NCI-H345 treated with DMSO at 0.1 percent for 48 hours (cell line): ENCODE data around the gene OLIG2.

Source experiments
- DNase-seq: peaks from one replicate; lab custom pipeline; 2025; ENCODE audit not compliant: unreplicated experiment; lab: John Stamatoyannopoulos, UW

The OLIG2 gene

DNA sequence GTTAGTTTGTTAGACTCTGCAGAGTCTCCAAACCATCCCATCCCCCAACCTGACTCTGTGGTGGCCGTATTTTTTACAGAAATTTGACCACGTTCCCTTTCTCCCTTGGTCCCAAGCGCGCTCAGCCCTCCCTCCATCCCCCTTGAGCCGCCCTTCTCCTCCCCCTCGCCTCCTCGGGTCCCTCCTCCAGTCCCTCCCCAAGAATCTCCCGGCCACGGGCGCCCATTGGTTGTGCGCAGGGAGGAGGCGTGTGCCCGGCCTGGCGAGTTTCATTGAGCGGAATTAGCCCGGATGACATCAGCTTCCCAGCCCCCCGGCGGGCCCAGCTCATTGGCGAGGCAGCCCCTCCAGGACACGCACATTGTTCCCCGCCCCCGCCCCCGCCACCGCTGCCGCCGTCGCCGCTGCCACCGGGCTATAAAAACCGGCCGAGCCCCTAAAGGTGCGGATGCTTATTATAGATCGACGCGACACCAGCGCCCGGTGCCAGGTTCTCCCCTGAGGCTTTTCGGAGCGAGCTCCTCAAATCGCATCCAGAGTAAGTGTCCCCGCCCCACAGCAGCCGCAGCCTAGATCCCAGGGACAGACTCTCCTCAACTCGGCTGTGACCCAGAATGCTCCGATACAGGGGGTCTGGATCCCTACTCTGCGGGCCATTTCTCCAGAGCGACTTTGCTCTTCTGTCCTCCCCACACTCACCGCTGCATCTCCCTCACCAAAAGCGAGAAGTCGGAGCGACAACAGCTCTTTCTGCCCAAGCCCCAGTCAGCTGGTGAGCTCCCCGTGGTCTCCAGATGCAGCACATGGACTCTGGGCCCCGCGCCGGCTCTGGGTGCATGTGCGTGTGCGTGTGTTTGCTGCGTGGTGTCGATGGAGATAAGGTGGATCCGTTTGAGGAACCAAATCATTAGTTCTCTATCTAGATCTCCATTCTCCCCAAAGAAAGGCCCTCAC, at the start of gene OLIG2:
TSS of gene OLIG2 (plus strand) at position 447 of the 954 bp plus-strand sequence. CDS start 928 bp downstream, outside the sequence.
- DNase-seq: peak; percentile 61

- no peak for DNase-seq
Observed at GRCh38 chr21:32976791-32977190, 48.9 kb upstream of the OLIG2 start.

- no peak for DNase-seq
Observed at GRCh38 chr21:32977216-32977615, 48.5 kb upstream of the OLIG2 start.

- DNase-seq: no peak
Observed at GRCh38 chr21:32978331-32979270, 47.1 kb upstream of the OLIG2 start.

DNA sequence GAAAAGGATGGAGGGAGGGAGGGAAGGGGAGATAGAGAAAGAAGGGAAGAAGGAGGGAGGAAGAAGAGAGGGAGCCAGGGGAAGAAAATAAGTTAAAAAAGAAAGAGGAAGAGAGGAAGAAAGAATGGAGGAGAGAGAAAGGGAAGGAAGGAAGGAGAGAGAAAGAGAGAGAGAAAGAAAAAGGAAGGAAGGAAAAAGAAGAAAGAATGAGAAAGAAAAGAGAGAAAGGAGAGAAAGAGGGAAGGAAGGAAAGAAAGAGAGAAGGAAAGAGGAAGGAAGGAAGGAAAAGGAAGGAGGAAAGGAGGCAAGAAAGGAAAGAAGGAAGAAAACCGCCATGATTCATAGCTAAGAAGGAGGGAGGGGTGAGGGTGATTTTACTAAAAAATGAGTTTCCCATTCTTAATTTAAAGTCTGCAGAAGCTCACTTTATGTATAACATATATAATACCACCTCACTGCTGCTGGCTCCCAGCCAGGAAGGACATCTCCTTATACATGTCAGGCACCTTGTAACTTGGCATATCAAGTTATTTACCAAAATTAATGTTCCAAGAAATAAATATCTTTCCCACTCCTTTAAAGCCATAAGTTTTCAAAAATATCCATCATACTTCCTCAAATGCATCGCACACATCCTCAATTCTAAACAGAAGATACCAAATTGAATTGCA, 46.0 kb upstream of the OLIG2 start:
- DNase-seq: no peak

DNA sequence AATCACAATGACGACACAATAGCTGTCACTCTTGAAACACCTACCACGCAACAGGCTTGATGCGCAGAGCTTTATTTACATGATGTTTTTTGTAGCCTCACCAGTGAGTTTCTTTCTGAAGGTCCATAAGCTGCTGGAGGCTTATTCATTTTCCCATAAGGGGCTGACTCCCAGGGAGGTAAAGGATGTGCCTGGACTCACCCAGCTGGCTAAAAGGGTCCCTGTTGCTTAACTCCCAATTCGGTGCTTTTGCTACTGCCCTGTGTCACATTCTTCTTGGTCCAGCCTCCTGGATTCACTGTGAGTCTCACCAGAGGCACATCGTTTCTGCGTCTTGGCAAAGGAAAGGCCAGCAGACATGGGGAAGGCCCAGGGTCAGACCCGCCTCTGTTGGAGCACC, 44.6 kb upstream of the OLIG2 start:
- DNase-seq: no peak

GRCh38 chr21:32990666-32991065, 35.1 kb upstream of the OLIG2 start:
- DNase-seq: no peak

DNA sequence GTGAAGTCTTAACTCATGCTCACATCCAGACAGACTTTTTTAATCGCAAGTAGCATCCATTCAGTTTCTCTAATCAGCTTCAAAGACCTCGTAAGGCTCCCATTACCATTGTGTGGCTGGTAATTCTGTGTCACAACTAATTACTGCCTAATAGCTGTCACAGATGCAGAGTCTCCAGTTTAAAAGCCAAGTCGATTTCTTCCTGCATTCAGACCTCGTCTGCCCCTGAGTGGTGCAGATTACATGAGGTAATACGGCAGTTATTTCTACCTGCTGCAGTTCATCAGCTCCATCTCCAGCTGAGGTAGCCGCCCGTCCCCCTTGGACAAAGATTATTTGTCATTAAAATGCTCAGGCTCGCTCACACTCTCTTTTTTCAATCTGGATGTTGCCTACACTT, 34.4 kb upstream of the OLIG2 start:
- DNase-seq: no peak

DNA sequence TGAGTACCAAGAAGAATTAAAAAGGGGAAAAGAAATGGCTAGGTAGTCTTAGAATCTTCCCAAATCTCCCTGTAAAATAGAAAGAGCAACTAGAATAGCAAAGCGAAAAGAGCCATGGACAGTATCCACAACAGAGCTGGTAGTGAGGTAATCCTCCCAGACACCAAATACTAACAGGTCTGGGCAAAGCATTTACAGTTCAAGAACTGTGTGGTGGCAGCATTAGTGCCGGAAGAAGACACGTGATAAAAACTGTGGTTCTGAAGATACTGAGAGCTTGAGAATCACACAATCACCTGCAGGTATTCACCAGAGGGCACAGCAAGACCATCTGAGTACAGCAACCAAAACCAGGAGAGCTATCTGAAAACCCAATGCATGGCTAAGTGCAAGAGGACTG, 31.8 kb upstream of the OLIG2 start:
- DNase-seq: no peak

DNA sequence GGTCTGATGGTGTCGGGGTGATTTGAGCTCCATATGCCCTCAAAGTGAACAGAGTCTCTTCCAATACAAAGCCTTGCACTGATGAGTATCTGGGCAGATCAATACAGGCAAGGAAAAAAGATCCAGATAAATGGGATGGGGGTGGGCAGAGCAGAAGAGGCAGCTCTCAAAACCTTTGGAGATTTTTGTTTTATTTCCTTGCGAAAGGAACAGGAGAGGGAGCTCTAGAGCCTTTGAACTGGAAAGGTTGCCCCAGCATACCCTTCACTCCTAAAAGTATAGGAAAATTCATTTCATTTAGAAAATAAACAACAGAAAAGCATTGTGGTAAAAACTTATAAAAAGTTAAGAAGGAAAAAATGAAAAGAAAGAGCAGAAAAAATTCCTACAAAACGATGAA, 31.4 kb upstream of the OLIG2 start:
- peak; percentile 13 for DNase-seq

DNA sequence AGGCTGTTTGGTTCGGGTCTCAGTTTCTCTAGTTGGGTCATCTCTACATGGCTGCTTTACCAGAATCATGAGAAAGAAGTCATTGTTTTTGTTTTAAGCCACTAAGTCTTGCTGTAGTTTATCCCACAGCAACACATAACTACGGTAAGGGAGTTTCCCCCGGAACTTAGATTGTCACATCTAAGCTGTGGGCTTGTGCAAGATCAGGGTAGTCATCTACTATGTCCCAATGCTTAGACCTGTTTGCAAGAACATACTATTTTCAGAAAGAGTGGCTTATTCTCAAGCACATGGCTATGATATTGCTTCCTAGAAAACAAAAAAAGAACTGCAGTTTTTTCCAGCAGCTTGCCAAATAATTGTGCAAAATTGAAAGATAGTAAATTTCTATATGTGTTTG, 18.0 kb upstream of the OLIG2 start:
- DNase-seq: no peak

DNA sequence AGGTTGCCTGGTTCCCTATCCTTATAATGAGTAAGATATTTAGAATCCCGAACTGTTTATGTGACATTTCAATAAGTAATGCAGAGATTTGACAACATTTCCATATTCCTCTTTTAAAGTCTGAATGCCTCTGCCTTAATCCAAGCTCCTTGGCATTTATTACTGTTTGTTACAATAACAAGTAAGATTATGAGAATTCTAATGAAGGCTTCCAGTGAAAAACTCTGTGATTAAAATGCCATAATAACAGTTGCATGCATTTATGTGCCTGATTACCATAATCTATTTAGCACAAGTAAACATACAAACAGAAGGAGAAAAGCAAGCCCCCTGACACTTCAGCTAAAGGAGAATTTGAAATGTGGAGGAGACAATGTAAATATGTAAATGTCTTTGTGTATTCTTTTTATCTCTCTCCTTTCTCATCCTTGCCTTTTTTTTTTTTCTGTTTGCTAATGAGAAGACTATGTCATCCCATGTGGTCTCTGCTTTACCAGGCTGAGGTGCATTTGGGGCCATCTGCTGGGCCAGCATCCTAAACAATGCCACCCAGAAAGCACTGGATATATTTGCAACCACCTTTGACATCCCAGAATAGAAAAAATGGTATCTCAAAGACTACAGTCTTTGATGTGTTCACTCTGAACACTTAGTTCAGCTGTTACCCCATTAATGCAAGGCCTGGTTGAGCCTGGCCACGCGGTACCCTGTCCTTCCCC, 17.2 kb upstream of the OLIG2 start:
- DNase-seq: no peak

- no peak for DNase-seq
Observed at GRCh38 chr21:33010931-33011330, 14.8 kb upstream of the OLIG2 start.

GRCh38 chr21:33011462-33011861, 14.3 kb upstream of the OLIG2 start:
- DNase-seq: no peak

GRCh38 chr21:33013626-33014025, 12.1 kb upstream of the OLIG2 start:
- no peak for DNase-seq

GRCh38 chr21:33014331-33014730, 11.4 kb upstream of the OLIG2 start:
- DNase-seq: no peak

GRCh38 chr21:33015096-33015495, 10.6 kb upstream of the OLIG2 start:
- no peak for DNase-seq

GRCh38 chr21:33015756-33016155, 10.0 kb upstream of the OLIG2 start:
- no peak for DNase-seq

DNA sequence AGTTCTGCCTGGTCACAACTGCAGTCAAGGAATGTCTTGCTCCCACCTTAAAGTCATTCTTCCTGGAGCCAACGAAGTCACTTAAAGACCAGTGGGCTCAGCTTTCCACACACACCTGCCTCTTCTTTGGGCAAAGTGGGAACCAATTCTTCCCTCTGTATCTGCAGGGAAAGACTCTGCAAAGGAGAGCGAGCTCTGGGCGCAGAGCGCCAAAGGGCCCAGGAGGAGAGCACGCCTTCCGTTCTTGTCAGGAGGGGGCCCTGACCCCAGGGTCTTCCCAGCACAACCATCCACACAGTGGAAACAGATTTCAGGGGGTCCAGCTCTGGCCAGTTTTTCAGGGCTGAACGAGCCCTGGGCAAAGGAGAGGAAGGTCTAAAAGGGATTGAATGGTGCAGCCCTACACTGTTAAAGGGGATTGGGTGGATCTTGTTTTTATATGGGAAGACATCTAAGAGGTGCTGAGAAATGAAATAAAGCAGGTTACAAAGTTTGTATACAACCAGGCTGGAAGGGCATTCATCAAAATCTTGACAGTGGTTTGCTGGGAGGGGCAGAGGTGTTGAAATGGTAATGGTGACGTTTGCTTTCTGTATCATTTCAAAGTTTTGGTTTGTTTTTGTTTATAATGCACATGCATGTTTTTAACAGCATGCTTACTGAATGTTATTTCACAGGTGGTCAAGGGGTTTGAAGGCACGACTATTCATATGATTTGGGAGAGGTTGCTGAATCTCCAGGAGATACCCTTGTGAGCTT, 6.8 kb upstream of the OLIG2 start:
- DNase-seq: no peak

GRCh38 chr21:33019516-33019884, 6.2 kb upstream of the OLIG2 start:
- DNase-seq: no peak
